Transverse colon (tissue), 4 donors: ENCODE results near the gene ORAI3. TPM values are rescaled to one million over a fixed set of nuclear protein-coding genes. Genes with fewer than 3 reads are reported as not detected.

ENCODE experiments used
- DNase-seq: peaks from one replicate; pipeline ENCODE4 v3.0.0-alpha.2; 2019
- H3K27ac ChIP-seq, 4 donors: fragments of 200-600 bp; sonication (generic); 2 replicates each; pipeline ENCODE4 v1.5.1; 2016 to 2018; ENCODE audit warnings: inconsistent platforms in 4 of 4
- H3K27me3 ChIP-seq: fragments of 200-600 bp; sonication (generic); 2 replicates; pipeline ENCODE4 v1.5.1; 2017; ENCODE audit warnings: inconsistent platforms
- H3K36me3 ChIP-seq, 4 donors: fragments of 200-600 bp; sonication (generic); 2 replicates each; pipeline ENCODE4 v1.5.1; 2017 to 2019; ENCODE audit warnings: inconsistent platforms in 4 of 4
- H3K4me1 ChIP-seq, 4 donors: fragments of 200-600 bp; sonication (generic); 2 replicates each; pipeline ENCODE4 v1.5.1; 2017 to 2020; ENCODE audit warnings: inconsistent platforms in 4 of 4
- H3K4me3 ChIP-seq, 4 donors: fragments of 200-600 bp; sonication (generic); 1 replicate in 1 of 4; 2 replicates in 3 of 4; pipeline versions ENCODE4 v1.5.1 to v1.6.1; 2017 to 2019; ENCODE audit warnings: inconsistent platforms in 4 of 4
- H3K9me3 ChIP-seq, 2 donors: fragments of 200-600 bp; sonication (generic); 2 replicates each; pipeline ENCODE4 v1.5.1; 2017 to 2019; ENCODE audit warnings: inconsistent platforms in 2 of 2
- CTCF ChIP-seq, 5 experiments: fragments of 200-600 bp in 3 of 5; fragments of 450-650 bp in 2 of 5; sonication (generic) in 3 of 5; IDR thresholded peaks; 1 replicate in 2 of 5; 2 replicates in 3 of 5; pipeline ENCODE4 v1.5.1; 2016 to 2017; ENCODE audit warnings: antibody characterized with exemption in 5 of 5, inconsistent platforms in 3 of 5, mild to moderate bottlenecking in 2 of 5, moderate library complexity in 1 of 5
- EP300 ChIP-seq: sonication (generic); formaldehyde crosslinking; IDR thresholded peaks from one replicate; pipeline ENCODE4 v1.6.1; 2017; ENCODE audit warnings: antibody characterized with exemption, low read depth
- POLR2A ChIP-seq: fragments of 450-650 bp; IDR thresholded peaks from one replicate; pipeline ENCODE4 v1.6.1; 2016; ENCODE audit warnings: antibody characterized with exemption, mild to moderate bottlenecking, moderate library complexity
- POLR2AphosphoS5 ChIP-seq, 3 donors: sonication (generic); formaldehyde crosslinking; IDR thresholded peaks; one replicate each; pipeline ENCODE4 v1.6.1; 2016; ENCODE audit warnings: antibody characterized with exemption in 3 of 3
- WGBS, 2 donors: methylation state at CpG; one replicate each; pipeline ENCODE4 v1.1.5; 2018; ENCODE audit warnings: low coverage in 1 of 2; 5-methylcytosine and 5-hydroxymethylcytosine counted together
- in situ Hi-C, 4 donors: fragments of 200-750 bp; cut with MboI; loops; one replicate each; pipeline versions ENCODE4 v1.15.0 to v1.15.1; 2017; ENCODE audit warnings: low sequenced_read_pairs in 3 of 4, low pct_ligation_motif_present in 1 of 4, low pct_unique_long_range_greater_than_20kb in 1 of 4
- intact Hi-C: fragments of 100-400 bp; cut with DNase I; formaldehyde crosslinking; loops from one replicate; pipeline ENCODE4 v1.15.1; 2023; ENCODE audit warnings: low total_unique reads
- total RNA-seq, 4 donors: library from RNA; depleted of rRNA; stranded (reverse); fragments of >200 nt; gene quantifications; one replicate each; pipeline ENCODE4 v1.1.0, GENCODE V29; 2016

The ORAI3 gene
- total RNA-seq, 4 donors from 2014 or later, result 24.8 to 45.6 (median 31.3) TPM

GRCh38 chr16:30995927-30996323 lies 47.1 kb downstream of the ORAI3 start:
- no peaks in the 10 kb centered on the region for H3K36me3 ChIP-seq
- 66 to 83% methylated on average over 11 of the region's 11 CpGs for WGBS, 2 donors
- peak overlapping the region; percentile 77 to 89 (median 81) for H3K27ac ChIP-seq
- TF ChIP-seq EP300, result no peak
- DNase-seq, result no peak
- in situ Hi-C loops (loop anchor here (10.0 to 25.0 kb wide), 5 partner anchors 166 to 866 kb away; partner anchors contain the start of genes ZNF843 (in 3 of the 4), COX6A2 (in 2 of the 4), ZNF267 (in 2 of the 4) and ARMC5 (in 1 of the 4)), intact Hi-C loops (loop anchor here (1.0 kb wide), 1 partner anchor 45 kb away; no protein-coding TSS in a partner anchor)
- H3K9me3 ChIP-seq, result no peaks in the 10 kb centered on the region
- H3K4me3 ChIP-seq, result peak overlapping the region in 1 of 4 donors; percentile 46
- peaks cover 6 to 18% (median 13%) of the 10 kb centered on the region in 4 donors for H3K4me1 ChIP-seq
- H3K27me3 ChIP-seq, result no peaks in the 10 kb centered on the region

- Histone ChIP-seq H3K4me3 (peak overlapping the region; percentile 39 to 56 (median 48)), H3K4me1 (peaks cover 6 to 18% (median 13%) of the 10 kb centered on the region in 4 donors), H3K27ac (peak overlapping the region; percentile 77 to 89 (median 81)), H3K27me3 (peaks cover under 1% of the 10 kb centered on the region), H3K36me3 (no peaks in the 10 kb centered on the region), H3K9me3 (no peaks in the 10 kb centered on the region)
- intact Hi-C loops, result loop anchor here (1.0 kb wide), 1 partner anchor 45 kb away; no protein-coding TSS in a partner anchor
- no peak for TF ChIP-seq POLR2A
- no peak for TF ChIP-seq POLR2AphosphoS5 (IDR thresholded peaks at IDR 0.05)
- TF ChIP-seq CTCF (IDR thresholded peaks at IDR 0.05), result no peak
- no peak for TF ChIP-seq EP300
- 15% methylated on average over 22 of the region's 23 CpGs; no CpG with 5 or more reads in 1 of the 2 donors for WGBS, 2 donors
- in situ Hi-C loops, result loop anchor here (10.0 to 25.0 kb wide), 5 partner anchors 166 to 866 kb away; partner anchors contain the start of genes ZNF843 (in 3 of the 4), COX6A2 (in 2 of the 4), ZNF267 (in 2 of the 4) and ARMC5 (in 1 of the 4)
- DNase-seq, result peak; percentile 51
Observed at GRCh38 chr16:30996324-30996984, 47.6 kb downstream of the ORAI3 start.

GRCh38 chr16:30996985-30997724 lies 48.3 kb downstream of the ORAI3 start:
- peak; percentile 87 for DNase-seq
- in situ Hi-C loops (loop anchor here (10.0 to 25.0 kb wide), 5 partner anchors 165 to 865 kb away; partner anchors contain the start of genes ZNF843 (in 3 of the 4), COX6A2 (in 2 of the 4), ZNF267 (in 2 of the 4) and ARMC5 (in 1 of the 4)), intact Hi-C loops (loop anchor here (1.0 kb wide), 1 partner anchor 46 kb away; no protein-coding TSS in a partner anchor)
- Histone ChIP-seq H3K9me3 (no peaks in the 10 kb centered on the region), H3K4me1 (peaks cover 6 to 18% (median 13%) of the 10 kb centered on the region in 4 donors), H3K27ac (peak overlapping the region; percentile 77 to 89 (median 81)), H3K36me3 (no peaks in the 10 kb centered on the region), H3K27me3 (peaks cover 5% of the 10 kb centered on the region), H3K4me3 (peak overlapping the region; percentile 39 to 56 (median 48))
- 3% methylated on average over 35 of the region's 60 CpGs; no CpG with 5 or more reads in 1 of the 2 donors for WGBS, 2 donors
- TF ChIP-seq EP300, result no peak
- TF ChIP-seq CTCF (IDR thresholded peaks at IDR 0.05), result no peak
- peak; percentile 62 for TF ChIP-seq POLR2A
- TF ChIP-seq POLR2AphosphoS5 (IDR thresholded peaks at IDR 0.05), result peak; percentile 66 to 74 (median 69)

- intact Hi-C loops, result no loop called here
- H3K36me3 ChIP-seq, result no peaks in the 10 kb centered on the region
- peak overlapping the region; percentile 39 to 50 (median 48) for H3K4me3 ChIP-seq
- H3K27ac ChIP-seq, result peak overlapping the region; percentile 77 to 89 (median 81)
- DNase-seq, result no peak
- peaks cover 6 to 18% (median 13%) of the 10 kb centered on the region in 4 donors for H3K4me1 ChIP-seq
- no peak for TF ChIP-seq CTCF (IDR thresholded peaks at IDR 0.05)
- no peak for TF ChIP-seq POLR2A
- no peak for TF ChIP-seq EP300
- no peak for TF ChIP-seq POLR2AphosphoS5 (IDR thresholded peaks at IDR 0.05)
- H3K9me3 ChIP-seq, result no peaks in the 10 kb centered on the region
- in situ Hi-C loops, result loop anchor here (10.0 to 25.0 kb wide), 5 partner anchors 164 to 864 kb away; partner anchors contain the start of genes ZNF843 (in 3 of the 4), COX6A2 (in 2 of the 4), ZNF267 (in 2 of the 4) and ARMC5 (in 1 of the 4)
- WGBS, 2 donors, result 69% methylated on average over 21 of the region's 21 CpGs; no CpG with 5 or more reads in 1 of the 2 donors
- H3K27me3 ChIP-seq, result peaks cover 5% of the 10 kb centered on the region
Observed at GRCh38 chr16:30997725-30998711, 49.1 kb downstream of the ORAI3 start.
